Measurements from ENCODE around the gene EPM2AIP1.

EPM2AIP1 gene

GRCh38 chr3:36981006-36981405 lies 11.9 kb downstream of the EPM2AIP1 start:
- H3K23ac ChIP-seq (ENCODE audit: low read length): no peak overlapping the region
- H2BK15ac ChIP-seq (replicated peaks; ENCODE audit: low read depth): no peak overlapping the region
- no peak overlapping the region for H3K4me2 ChIP-seq (ENCODE audit: low read length)
- no peak overlapping the region for H3K4me3 ChIP-seq (ENCODE audit: low read length)
- no peaks in the 10 kb centered on the region for H3K79me2 ChIP-seq (ENCODE audit: control insufficient read depth, insufficient read depth, low read length)
- H4K8ac ChIP-seq (ENCODE audit: low read depth, low read length): no peak overlapping the region
- H3K27ac ChIP-seq (ENCODE audit: low read depth, low read length): no peak overlapping the region
- H3K18ac ChIP-seq (ENCODE audit: low read length): no peak overlapping the region
- H2BK5ac ChIP-seq (ENCODE audit: low read length): no peak overlapping the region
- H3K36me3 ChIP-seq (ENCODE audit: control insufficient read depth, insufficient read depth, low read length): peaks cover 3% of the 10 kb centered on the region
- H3K56ac ChIP-seq (ENCODE audit: low read length): no peak overlapping the region
- DNase-seq: no peak
- H3K27me3 ChIP-seq (ENCODE audit: insufficient read depth, low read length, poor library complexity): no peaks in the 10 kb centered on the region
- no peak overlapping the region for H3K9ac ChIP-seq (ENCODE audit: low read length)
- no peak overlapping the region for H2BK120ac ChIP-seq (ENCODE audit: low read depth, low read length)
- H3K4ac ChIP-seq (ENCODE audit: low read depth, low read length): no peak overlapping the region
- no CpG with 5 or more reads among the region's 4 CpGs for WGBS (ENCODE audit: extremely low coverage, insufficient coverage, low lambda C conversion rate)
- no peaks in the 10 kb centered on the region for H3K79me1 ChIP-seq (ENCODE audit: low read length)
- no peak overlapping the region for H2AK5ac ChIP-seq (ENCODE audit: low read length)
- no peaks in the 10 kb centered on the region for H3K4me1 ChIP-seq (ENCODE audit: control insufficient read depth, low read depth, low read length)
- no peak overlapping the region for H4K5ac ChIP-seq (ENCODE audit: low read length)

- WGBS (ENCODE audit: extremely low coverage, insufficient coverage, low lambda C conversion rate): no CpG with 5 or more reads among the region's 1 CpG
- no peak overlapping the region for H3K27ac ChIP-seq (ENCODE audit: low read depth, low read length)
- no peak overlapping the region for H3K9ac ChIP-seq (ENCODE audit: low read length)
Observed at GRCh38 chr3:36973139-36973538, 19.8 kb downstream of the EPM2AIP1 start.

GRCh38 chr3:36972163-36972562 lies 20.8 kb downstream of the EPM2AIP1 start:
- H3K9ac ChIP-seq (ENCODE audit: low read length): no peak overlapping the region
- no peak overlapping the region for H2AK5ac ChIP-seq (ENCODE audit: low read length)
- H3K27ac ChIP-seq (ENCODE audit: low read depth, low read length): no peak overlapping the region
- no peak overlapping the region for H3K4ac ChIP-seq (ENCODE audit: low read depth, low read length)
- H4K5ac ChIP-seq (ENCODE audit: low read length): no peak overlapping the region
- no peak overlapping the region for H4K8ac ChIP-seq (ENCODE audit: low read depth, low read length)
- no peak overlapping the region for H2BK120ac ChIP-seq (ENCODE audit: low read depth, low read length)
- H3K79me2 ChIP-seq (ENCODE audit: control insufficient read depth, insufficient read depth, low read length): no peaks in the 10 kb centered on the region
- no peak overlapping the region for H3K4me3 ChIP-seq (ENCODE audit: low read length)
- no peaks in the 10 kb centered on the region for H3K4me1 ChIP-seq (ENCODE audit: control insufficient read depth, low read depth, low read length)
- H2BK15ac ChIP-seq (replicated peaks; ENCODE audit: low read depth): no peak overlapping the region
- no peak overlapping the region for H3K4me2 ChIP-seq (ENCODE audit: low read length)
- H2BK5ac ChIP-seq (ENCODE audit: low read length): no peak overlapping the region
- no peaks in the 10 kb centered on the region for H3K27me3 ChIP-seq (ENCODE audit: insufficient read depth, low read length, poor library complexity)
- no peaks in the 10 kb centered on the region for H3K79me1 ChIP-seq (ENCODE audit: low read length)
- no CpG with 5 or more reads among the region's 2 CpGs for WGBS (ENCODE audit: extremely low coverage, insufficient coverage, low lambda C conversion rate)
- DNase-seq: no peak
- no peaks in the 10 kb centered on the region for H3K36me3 ChIP-seq (ENCODE audit: control insufficient read depth, insufficient read depth, low read length)
- no peak overlapping the region for H3K56ac ChIP-seq (ENCODE audit: low read length)
- H3K23ac ChIP-seq (ENCODE audit: low read length): no peak overlapping the region
- no peak overlapping the region for H3K18ac ChIP-seq (ENCODE audit: low read length)

More at GRCh38 chr3:36973139-36973538, 19.8 kb downstream of the EPM2AIP1 start:
- Histone ChIP-seq H3K79me2 (ENCODE audit: control insufficient read depth, insufficient read depth, low read length) (no peaks in the 10 kb centered on the region), H3K23ac (ENCODE audit: low read length) (no peak overlapping the region), H3K4me3 (ENCODE audit: low read length) (no peak overlapping the region), H3K56ac (ENCODE audit: low read length) (no peak overlapping the region), H3K18ac (ENCODE audit: low read length) (no peak overlapping the region), H3K79me1 (ENCODE audit: low read length) (no peaks in the 10 kb centered on the region), H2BK120ac (ENCODE audit: low read depth, low read length) (no peak overlapping the region), H3K36me3 (ENCODE audit: control insufficient read depth, insufficient read depth, low read length) (no peaks in the 10 kb centered on the region), H3K4me1 (ENCODE audit: control insufficient read depth, low read depth, low read length) (no peaks in the 10 kb centered on the region), H4K8ac (ENCODE audit: low read depth, low read length) (no peak overlapping the region), H2BK5ac (ENCODE audit: low read length) (no peak overlapping the region), H2BK15ac (replicated peaks; ENCODE audit: low read depth) (no peak overlapping the region), H2AK5ac (ENCODE audit: low read length) (no peak overlapping the region), H3K4me2 (ENCODE audit: low read length) (no peak overlapping the region), H3K4ac (ENCODE audit: low read depth, low read length) (no peak overlapping the region), H4K5ac (ENCODE audit: low read length) (no peak overlapping the region), H3K27me3 (ENCODE audit: insufficient read depth, low read length, poor library complexity) (no peaks in the 10 kb centered on the region)
- DNase-seq: no peak

GRCh38 chr3:36969540-36970432 lies 23.1 kb downstream of the EPM2AIP1 start:
- H3K4me1 ChIP-seq (ENCODE audit: control insufficient read depth, low read depth, low read length): no peaks in the 10 kb centered on the region
- no peak overlapping the region for H3K4me3 ChIP-seq (ENCODE audit: low read length)
- H3K9ac ChIP-seq (ENCODE audit: low read length): no peak overlapping the region
- no peaks in the 10 kb centered on the region for H3K79me2 ChIP-seq (ENCODE audit: control insufficient read depth, insufficient read depth, low read length)
- no peak overlapping the region for H3K4me2 ChIP-seq (ENCODE audit: low read length)
- no peak overlapping the region for H3K23ac ChIP-seq (ENCODE audit: low read length)
- no peak overlapping the region for H4K8ac ChIP-seq (ENCODE audit: low read depth, low read length)
- H3K4ac ChIP-seq (ENCODE audit: low read depth, low read length): no peak overlapping the region
- no CpG with 5 or more reads among the region's 4 CpGs for WGBS (ENCODE audit: extremely low coverage, insufficient coverage, low lambda C conversion rate)
- no peak overlapping the region for H4K5ac ChIP-seq (ENCODE audit: low read length)
- H3K18ac ChIP-seq (ENCODE audit: low read length): peak overlapping the region; percentile 87
- H2BK5ac ChIP-seq (ENCODE audit: low read length): no peak overlapping the region
- no peaks in the 10 kb centered on the region for H3K27me3 ChIP-seq (ENCODE audit: insufficient read depth, low read length, poor library complexity)
- peak; percentile 98 for DNase-seq
- H3K27ac ChIP-seq (ENCODE audit: low read depth, low read length): no peak overlapping the region
- H3K79me1 ChIP-seq (ENCODE audit: low read length): no peaks in the 10 kb centered on the region
- H3K36me3 ChIP-seq (ENCODE audit: control insufficient read depth, insufficient read depth, low read length): no peaks in the 10 kb centered on the region
- no peak overlapping the region for H2AK5ac ChIP-seq (ENCODE audit: low read length)
- peak overlapping the region; percentile 73 for H2BK120ac ChIP-seq (ENCODE audit: low read depth, low read length)
- H3K56ac ChIP-seq (ENCODE audit: low read length): no peak overlapping the region
- no peak overlapping the region for H2BK15ac ChIP-seq (replicated peaks; ENCODE audit: low read depth)

- Histone ChIP-seq H2BK120ac (ENCODE audit: low read depth, low read length) (peak overlapping the region; percentile 73), H3K56ac (ENCODE audit: low read length) (no peak overlapping the region), H2BK15ac (replicated peaks; ENCODE audit: low read depth) (no peak overlapping the region), H3K18ac (ENCODE audit: low read length) (peak overlapping the region; percentile 87), H3K23ac (ENCODE audit: low read length) (no peak overlapping the region), H3K9ac (ENCODE audit: low read length) (no peak overlapping the region), H2AK5ac (ENCODE audit: low read length) (no peak overlapping the region), H3K4ac (ENCODE audit: low read depth, low read length) (no peak overlapping the region), H3K4me1 (ENCODE audit: control insufficient read depth, low read depth, low read length) (no peaks in the 10 kb centered on the region), H3K36me3 (ENCODE audit: control insufficient read depth, insufficient read depth, low read length) (no peaks in the 10 kb centered on the region), H3K4me3 (ENCODE audit: low read length) (no peak overlapping the region), H3K27ac (ENCODE audit: low read depth, low read length) (no peak overlapping the region), H3K27me3 (ENCODE audit: insufficient read depth, low read length, poor library complexity) (no peaks in the 10 kb centered on the region), H4K5ac (ENCODE audit: low read length) (no peak overlapping the region), H3K79me2 (ENCODE audit: control insufficient read depth, insufficient read depth, low read length) (no peaks in the 10 kb centered on the region), H4K8ac (ENCODE audit: low read depth, low read length) (no peak overlapping the region), H3K4me2 (ENCODE audit: low read length) (no peak overlapping the region), H3K79me1 (ENCODE audit: low read length) (no peaks in the 10 kb centered on the region), H2BK5ac (ENCODE audit: low read length) (no peak overlapping the region)
- DNase-seq: no peak
- no CpG with 5 or more reads among the region's 4 CpGs for WGBS (ENCODE audit: extremely low coverage, insufficient coverage, low lambda C conversion rate)
Observed at GRCh38 chr3:36969085-36969484, 23.8 kb downstream of the EPM2AIP1 start.
